Measurements from ENCODE around the gene PRPF40A. TPM values are rescaled to one million over a fixed set of nuclear protein-coding genes. Genes with fewer than 3 reads are reported as not detected.

The PRPF40A gene
- total RNA-seq, 4 donors from 2014 or later: 69.0 to 125 (median 81.7) TPM

GRCh38 chr2:152602750-152603149 lies 114.5 kb downstream of the PRPF40A start:
- ATAC-seq (ENCODE audit: low FRiP score): no peak
- TF ChIP-seq CTCF (IDR thresholded peaks at IDR 0.05): no peak
- no peak for DNase-seq (ENCODE audit: low spot score)

Other genes starting within 250 kb of the PRPF40A start
- gene ARL6IP6, start 1.2 kb upstream of the PRPF40A start, total RNA-seq: 10 to 100 TPM; 12.6 to 25.9 (median 19.0) TPM

Data from omental fat pad (tissue), 4 donors.